GM08714 (cell line): ENCODE results near the gene MRPL1.

Experiments
- H3K4me3 ChIP-seq: fragments of 200-500 bp; sonication (Bioruptor generic); 2 replicates; pipeline ENCODE4 v1.5.1; 2014; ENCODE audit warnings: mild to moderate bottlenecking, low read length, inconsistent platforms
- ZNF274 ChIP-seq: IDR thresholded peaks from 2 replicates; pipeline ENCODE4 v1.6.1; 2012; ENCODE audit warnings: mild to moderate bottlenecking, low read depth, low read length

The MRPL1 gene

DNA sequence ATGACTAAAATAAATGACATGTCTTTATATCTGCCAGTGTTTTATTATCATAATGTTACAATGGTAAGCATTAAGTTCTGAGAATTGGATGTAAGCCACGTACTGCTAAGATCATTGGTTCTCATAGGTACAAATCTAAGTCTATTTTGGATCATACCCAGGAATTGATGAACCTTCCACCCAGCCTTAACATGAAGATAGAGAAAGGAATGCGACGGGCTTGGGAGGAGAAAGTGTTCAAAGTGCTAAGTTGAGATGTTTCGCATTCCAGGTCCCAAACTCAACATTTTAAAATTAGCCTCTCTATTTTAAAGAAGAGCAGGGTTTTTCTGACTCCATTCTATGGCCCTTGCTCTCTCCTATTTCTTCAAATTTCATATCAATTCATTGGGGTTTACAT, 139.6 kb downstream of the MRPL1 start:
- no peak overlapping the region for H3K4me3 ChIP-seq
- TF ChIP-seq ZNF274, result no peak
